Upper lobe of right lung (tissue), 1 donor: Measurements from ENCODE around the gene NT5C3A. TPM values are rescaled to one million over a fixed set of nuclear protein-coding genes. Genes with fewer than 3 reads are reported as not detected.
"Not testable (repeated sequence)": the region's sequence is repeated elsewhere in the genome, so short reads cannot be mapped to it uniquely, and the experiment has no call there.

Experiments
- ATAC-seq: fragments of 200-7000 bp; cut with Tn5 transposase; one replicate; pipeline ENCODE4 v1.9.1; 2020; ENCODE audit warnings: mild to moderate bottlenecking, moderate library complexity
- DNase-seq: peaks from one replicate; pipeline ENCODE4 v3.0.0-alpha.2; 2020
- H3K27ac ChIP-seq: fragments of 200-600 bp; one replicate; pipeline ENCODE4 v1.8.0; 2022
- H3K27me3 ChIP-seq: fragments of 200-600 bp; one replicate; pipeline ENCODE4 v1.8.0; 2022; ENCODE audit warnings: mild to moderate bottlenecking
- H3K36me3 ChIP-seq: fragments of 200-600 bp; one replicate; pipeline ENCODE4 v1.8.0; 2022
- H3K4me1 ChIP-seq: fragments of 200-600 bp; one replicate; pipeline ENCODE4 v1.8.0; 2022
- H3K4me3 ChIP-seq: fragments of 200-600 bp; one replicate; pipeline ENCODE4 v1.8.0; 2022; ENCODE audit warnings: mild to moderate bottlenecking
- H3K9me3 ChIP-seq: fragments of 200-600 bp; one replicate; pipeline ENCODE4 v1.8.0; 2022
- intact Hi-C: fragments of 100-400 bp; cut with DNase I; formaldehyde crosslinking; loops from one replicate; pipeline ENCODE4 v1.11.0; 2022
- total RNA-seq: library from RNA; stranded (reverse); fragmentation: NEBNext Ultra II Directional; extraction: Animal tissue kit (Norgen Biotek cat#: 25700); gene quantifications from one replicate; pipeline ENCODE4 v1.2.1, GENCODE V29; 2021
- TF ChIP-seq, protein P1 (sequence below): fragments of 200-600 bp; IDR thresholded peaks from one replicate; pipeline ENCODE4 v1.8.0; 2022; ENCODE audit warnings: antibody characterized with exemption
- donor health status: DM: no; HTN: yes; CAD: no; lungs with severe emphysema.

The NT5C3A gene
- total RNA-seq, 1 donor from 2014 or later, result 34.0 TPM

GRCh38 chr7:32988148-32988547 lies 74.4 kb downstream of the NT5C3A start:
- H3K27me3 ChIP-seq, H3K27ac ChIP-seq, ATAC-seq, H3K4me1 ChIP-seq, DNase-seq, H3K9me3 ChIP-seq, H3K4me3 ChIP-seq, intact Hi-C loops: not testable (repeated sequence)
- H3K36me3 ChIP-seq, result peaks cover 27% of the 10 kb centered on the region

DNA sequence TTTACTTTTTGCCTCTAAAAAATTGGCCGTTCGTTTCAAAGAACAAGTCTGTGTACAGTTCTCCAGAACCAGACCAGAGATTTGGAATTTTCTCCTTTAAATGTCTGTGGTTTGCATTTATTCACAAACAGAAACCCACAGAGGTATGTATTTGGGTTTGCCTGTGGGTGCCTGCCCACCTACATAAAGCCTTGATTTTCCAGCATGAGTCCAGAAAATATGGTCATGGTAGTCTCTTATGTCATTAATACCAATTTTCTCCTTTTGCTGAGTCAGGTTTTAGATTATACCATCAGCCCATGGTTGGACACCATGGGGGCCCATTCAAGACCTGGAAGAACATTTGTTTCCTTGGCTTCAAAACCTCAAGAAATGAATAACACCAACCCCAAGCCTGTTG lies 82.7 kb downstream of the NT5C3A start:
- intact Hi-C loops, ATAC-seq, H3K4me1 ChIP-seq: not testable (repeated sequence)

DNA sequence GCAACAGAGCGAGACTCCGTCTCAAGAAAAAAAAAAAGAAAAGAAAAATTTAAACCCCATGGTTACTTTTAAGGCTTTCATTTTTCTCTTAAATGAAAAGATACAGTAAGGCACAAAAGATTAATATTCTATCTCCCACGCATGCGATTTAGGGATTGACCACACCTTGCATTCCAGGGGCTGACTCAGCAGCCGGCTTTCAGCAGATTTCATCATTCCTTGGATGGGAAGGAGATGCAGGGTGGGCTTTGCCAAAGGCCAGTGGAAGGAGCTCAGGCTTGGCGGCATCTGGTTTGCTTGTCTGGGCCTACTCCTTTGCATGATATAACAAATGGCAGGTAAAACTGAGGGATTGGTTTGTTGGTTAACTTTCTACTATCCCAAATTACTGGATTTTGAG lies 83.3 kb downstream of the NT5C3A start:
- H3K27me3 ChIP-seq, H3K4me1 ChIP-seq, H3K9me3 ChIP-seq, intact Hi-C loops, H3K36me3 ChIP-seq, H3K27ac ChIP-seq, ATAC-seq, DNase-seq, H3K4me3 ChIP-seq: not testable (repeated sequence)

More for the DNA sequence above, 82.7 kb downstream of the NT5C3A start:
- not testable (repeated sequence) for H3K4me3 ChIP-seq, H3K27ac ChIP-seq, H3K27me3 ChIP-seq, DNase-seq, H3K9me3 ChIP-seq
- H3K36me3 ChIP-seq, result peaks cover 14% of the 10 kb centered on the region

- H3K9me3 ChIP-seq, H3K4me3 ChIP-seq, H3K27me3 ChIP-seq, DNase-seq, H3K4me1 ChIP-seq, H3K27ac ChIP-seq, H3K36me3 ChIP-seq, intact Hi-C loops: not testable (repeated sequence)
- ATAC-seq, result peak; percentile 51
Measured at GRCh38 chr7:32977159-32977558, 85.4 kb downstream of the NT5C3A start.

GRCh38 chr7:32971967-32972366 lies 90.6 kb downstream of the NT5C3A start:
- intact Hi-C loops, H3K4me1 ChIP-seq, DNase-seq, H3K27me3 ChIP-seq, H3K4me3 ChIP-seq, H3K9me3 ChIP-seq, H3K36me3 ChIP-seq, H3K27ac ChIP-seq: not testable (repeated sequence)
- peak; percentile 81 for ATAC-seq

GRCh38 chr7:32967268-32967582 lies 95.4 kb downstream of the NT5C3A start:
- ATAC-seq, intact Hi-C loops, H3K36me3 ChIP-seq, DNase-seq, H3K4me3 ChIP-seq, H3K27me3 ChIP-seq, H3K27ac ChIP-seq, H3K9me3 ChIP-seq, H3K4me1 ChIP-seq: not testable (repeated sequence)

- intact Hi-C loops, H3K27me3 ChIP-seq, ATAC-seq, DNase-seq, H3K4me1 ChIP-seq, H3K27ac ChIP-seq, H3K36me3 ChIP-seq, H3K9me3 ChIP-seq, H3K4me3 ChIP-seq: not testable (repeated sequence)
Measured at GRCh38 chr7:32966489-32967267, 95.9 kb downstream of the NT5C3A start.

GRCh38 chr7:32964461-32965159 lies 98.0 kb downstream of the NT5C3A start:
- intact Hi-C loops, H3K27me3 ChIP-seq, H3K27ac ChIP-seq, H3K4me3 ChIP-seq, H3K9me3 ChIP-seq, H3K4me1 ChIP-seq, H3K36me3 ChIP-seq, DNase-seq: not testable (repeated sequence)
- TF ChIP-seq, protein P1, sequence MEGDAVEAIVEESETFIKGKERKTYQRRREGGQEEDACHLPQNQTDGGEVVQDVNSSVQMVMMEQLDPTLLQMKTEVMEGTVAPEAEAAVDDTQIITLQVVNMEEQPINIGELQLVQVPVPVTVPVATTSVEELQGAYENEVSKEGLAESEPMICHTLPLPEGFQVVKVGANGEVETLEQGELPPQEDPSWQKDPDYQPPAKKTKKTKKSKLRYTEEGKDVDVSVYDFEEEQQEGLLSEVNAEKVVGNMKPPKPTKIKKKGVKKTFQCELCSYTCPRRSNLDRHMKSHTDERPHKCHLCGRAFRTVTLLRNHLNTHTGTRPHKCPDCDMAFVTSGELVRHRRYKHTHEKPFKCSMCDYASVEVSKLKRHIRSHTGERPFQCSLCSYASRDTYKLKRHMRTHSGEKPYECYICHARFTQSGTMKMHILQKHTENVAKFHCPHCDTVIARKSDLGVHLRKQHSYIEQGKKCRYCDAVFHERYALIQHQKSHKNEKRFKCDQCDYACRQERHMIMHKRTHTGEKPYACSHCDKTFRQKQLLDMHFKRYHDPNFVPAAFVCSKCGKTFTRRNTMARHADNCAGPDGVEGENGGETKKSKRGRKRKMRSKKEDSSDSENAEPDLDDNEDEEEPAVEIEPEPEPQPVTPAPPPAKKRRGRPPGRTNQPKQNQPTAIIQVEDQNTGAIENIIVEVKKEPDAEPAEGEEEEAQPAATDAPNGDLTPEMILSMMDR, result peak; percentile 31
- ATAC-seq, result peak; percentile 91

Other genes starting within 250 kb of the NT5C3A start
- gene KBTBD2, start 171.0 kb downstream of the NT5C3A start, total RNA-seq, result 44.7 TPM
- 113 TPM for gene FKBP9, start 105.3 kb downstream of the NT5C3A start, total RNA-seq
- 11.9 TPM for gene RP9, start 46.6 kb upstream of the NT5C3A start, total RNA-seq
- gene BBS9, start 66.8 kb upstream of the NT5C3A start, total RNA-seq, result 19.6 TPM